Ishikawa (cell line): ENCODE measurements around the gene SLC35C1.

Experiments used
- CEBPB ChIP-seq: IDR thresholded peaks from 2 replicates; pipeline ENCODE4 v1.6.1; 2012
- CREB1 ChIP-seq: IDR thresholded peaks from 2 replicates; pipeline ENCODE4 v1.6.1; 2012; ENCODE audit warnings: low read depth
- EGR1 ChIP-seq: IDR thresholded peaks from 2 replicates; pipeline ENCODE4 v1.6.1; 2012
- EP300 ChIP-seq: IDR thresholded peaks from 2 replicates; pipeline ENCODE4 v1.6.1; 2012; ENCODE audit warnings: borderline replicate concordance
- NFIC ChIP-seq: IDR thresholded peaks from 2 replicates; pipeline ENCODE4 v1.6.1; 2012
- RAD21 ChIP-seq: IDR thresholded peaks from 2 replicates; pipeline ENCODE4 v1.6.1; 2012; ENCODE audit warnings: low read depth
- TAF1 ChIP-seq: IDR thresholded peaks from 2 replicates; pipeline ENCODE4 v1.6.1; 2012; ENCODE audit warnings: low read depth, mild to moderate bottlenecking
- YY1 ChIP-seq: IDR thresholded peaks from 2 replicates; pipeline ENCODE4 v1.6.1; 2012; ENCODE audit warnings: low read depth
- ZBTB7A ChIP-seq: IDR thresholded peaks from 2 replicates; pipeline ENCODE4 v1.6.1; 2012; ENCODE audit warnings: low read depth
- TF ChIP-seq, protein P1 (sequence below): IDR thresholded peaks from 2 replicates; pipeline ENCODE4 v1.6.1; 2012; ENCODE audit warnings: low read depth, mild to moderate bottlenecking
- TF ChIP-seq, protein P2 (sequence below): IDR thresholded peaks from 2 replicates; pipeline ENCODE4 v1.6.1; 2012

DNA sequence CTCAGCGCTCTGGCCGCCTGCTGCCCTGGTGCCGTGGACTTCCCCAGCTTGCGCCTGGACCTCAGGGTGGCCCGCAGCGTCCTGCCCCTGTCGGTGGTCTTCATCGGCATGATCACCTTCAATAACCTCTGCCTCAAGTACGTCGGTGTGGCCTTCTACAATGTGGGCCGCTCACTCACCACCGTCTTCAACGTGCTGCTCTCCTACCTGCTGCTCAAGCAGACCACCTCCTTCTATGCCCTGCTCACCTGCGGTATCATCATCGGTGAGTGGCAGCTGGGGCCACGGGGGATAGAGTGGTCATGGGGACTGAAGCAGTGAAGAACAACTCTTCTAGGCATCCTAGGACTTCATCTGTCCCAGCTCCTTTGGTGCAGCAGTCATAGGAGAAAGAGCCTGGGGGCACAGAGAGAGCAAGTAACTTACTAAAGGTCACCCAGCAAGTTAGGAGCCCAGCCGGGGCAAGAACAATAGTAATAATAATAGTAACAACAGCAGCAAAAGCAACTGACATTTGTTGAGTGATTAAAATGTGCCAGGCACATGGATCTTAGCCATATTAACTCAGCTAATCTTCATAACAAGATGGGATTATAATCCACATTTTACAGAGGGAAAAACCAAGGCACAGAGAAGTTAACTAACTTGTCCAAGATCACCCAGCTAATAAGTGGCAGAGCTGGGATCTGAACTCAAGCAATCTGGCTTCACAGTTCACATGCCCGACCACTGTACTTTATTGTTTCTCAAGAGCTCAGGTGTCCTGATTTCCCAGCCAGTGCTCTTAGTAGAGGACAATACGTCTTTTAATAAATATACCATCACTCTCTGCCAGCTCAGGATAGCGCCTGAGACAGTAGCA lies 1.4 kb downstream of the SLC35C1 start:
- TF ChIP-seq, protein P1, sequence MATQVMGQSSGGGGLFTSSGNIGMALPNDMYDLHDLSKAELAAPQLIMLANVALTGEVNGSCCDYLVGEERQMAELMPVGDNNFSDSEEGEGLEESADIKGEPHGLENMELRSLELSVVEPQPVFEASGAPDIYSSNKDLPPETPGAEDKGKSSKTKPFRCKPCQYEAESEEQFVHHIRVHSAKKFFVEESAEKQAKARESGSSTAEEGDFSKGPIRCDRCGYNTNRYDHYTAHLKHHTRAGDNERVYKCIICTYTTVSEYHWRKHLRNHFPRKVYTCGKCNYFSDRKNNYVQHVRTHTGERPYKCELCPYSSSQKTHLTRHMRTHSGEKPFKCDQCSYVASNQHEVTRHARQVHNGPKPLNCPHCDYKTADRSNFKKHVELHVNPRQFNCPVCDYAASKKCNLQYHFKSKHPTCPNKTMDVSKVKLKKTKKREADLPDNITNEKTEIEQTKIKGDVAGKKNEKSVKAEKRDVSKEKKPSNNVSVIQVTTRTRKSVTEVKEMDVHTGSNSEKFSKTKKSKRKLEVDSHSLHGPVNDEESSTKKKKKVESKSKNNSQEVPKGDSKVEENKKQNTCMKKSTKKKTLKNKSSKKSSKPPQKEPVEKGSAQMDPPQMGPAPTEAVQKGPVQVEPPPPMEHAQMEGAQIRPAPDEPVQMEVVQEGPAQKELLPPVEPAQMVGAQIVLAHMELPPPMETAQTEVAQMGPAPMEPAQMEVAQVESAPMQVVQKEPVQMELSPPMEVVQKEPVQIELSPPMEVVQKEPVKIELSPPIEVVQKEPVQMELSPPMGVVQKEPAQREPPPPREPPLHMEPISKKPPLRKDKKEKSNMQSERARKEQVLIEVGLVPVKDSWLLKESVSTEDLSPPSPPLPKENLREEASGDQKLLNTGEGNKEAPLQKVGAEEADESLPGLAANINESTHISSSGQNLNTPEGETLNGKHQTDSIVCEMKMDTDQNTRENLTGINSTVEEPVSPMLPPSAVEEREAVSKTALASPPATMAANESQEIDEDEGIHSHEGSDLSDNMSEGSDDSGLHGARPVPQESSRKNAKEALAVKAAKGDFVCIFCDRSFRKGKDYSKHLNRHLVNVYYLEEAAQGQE: no peak
- TF ChIP-seq ZBTB7A (no peak), YY1 (no peak), EP300 (no peak), NFIC (no peak), CREB1 (no peak), EGR1 (no peak), RAD21 (no peak), TAF1 (no peak), CEBPB (no peak)
- TF ChIP-seq, protein P2, sequence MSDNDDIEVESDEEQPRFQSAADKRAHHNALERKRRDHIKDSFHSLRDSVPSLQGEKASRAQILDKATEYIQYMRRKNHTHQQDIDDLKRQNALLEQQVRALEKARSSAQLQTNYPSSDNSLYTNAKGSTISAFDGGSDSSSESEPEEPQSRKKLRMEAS: no peak
